Type B pancreatic cell (in vitro differentiated cells): ENCODE data around the gene TPBGL. TPM values are rescaled to one million over a fixed set of nuclear protein-coding genes. Genes with fewer than 3 reads are reported as not detected.

ENCODE experiments used
- DNase-seq: peaks from one replicate; pipeline ENCODE4 v3.0.0; 2021; ENCODE audit warnings: mixed read lengths; ENCODE audit not compliant: unreplicated experiment; ENCODE audit errors: extremely low spot score
- H3K27ac Mint-ChIP-seq: 2 replicates; pipeline ENCODE4 v1.8.0; 2021; ENCODE audit warnings: mild to moderate bottlenecking, mixed read lengths
- H3K27me3 Mint-ChIP-seq: 2 replicates; pipeline ENCODE4 v1.8.0; 2021; ENCODE audit warnings: mixed read lengths
- H3K36me3 Mint-ChIP-seq: 2 replicates; pipeline ENCODE4 v1.8.0; 2021; ENCODE audit warnings: mixed read lengths
- H3K4me1 Mint-ChIP-seq: one replicate; pipeline ENCODE4 v1.8.0; 2021; ENCODE audit warnings: mixed read lengths; ENCODE audit not compliant: unreplicated experiment
- H3K4me3 Mint-ChIP-seq: 2 replicates; pipeline ENCODE4 v1.8.0; 2021; ENCODE audit warnings: mild to moderate bottlenecking, mixed read lengths
- H3K9me3 Mint-ChIP-seq: 2 replicates; pipeline ENCODE4 v1.8.0; 2021; ENCODE audit warnings: mixed read lengths
- total RNA-seq: library from RNA; stranded (reverse); gene quantifications from 2 replicates; pipeline ENCODE4 v1.2.1, GENCODE V29; 2021; ENCODE audit warnings: low replicate concordance
- TF ChIP-seq, protein P1 (sequence below): fragments of 200-600 bp; sonication (generic); conservative IDR thresholded peaks from 2 replicates; pipeline ENCODE4 v1.5.0; 2021; ENCODE audit warnings: antibody characterized with exemption, mild to moderate bottlenecking

Gene TPBGL
- total RNA-seq, 1 donor from 2014 or later: 0.56 TPM

DNA sequence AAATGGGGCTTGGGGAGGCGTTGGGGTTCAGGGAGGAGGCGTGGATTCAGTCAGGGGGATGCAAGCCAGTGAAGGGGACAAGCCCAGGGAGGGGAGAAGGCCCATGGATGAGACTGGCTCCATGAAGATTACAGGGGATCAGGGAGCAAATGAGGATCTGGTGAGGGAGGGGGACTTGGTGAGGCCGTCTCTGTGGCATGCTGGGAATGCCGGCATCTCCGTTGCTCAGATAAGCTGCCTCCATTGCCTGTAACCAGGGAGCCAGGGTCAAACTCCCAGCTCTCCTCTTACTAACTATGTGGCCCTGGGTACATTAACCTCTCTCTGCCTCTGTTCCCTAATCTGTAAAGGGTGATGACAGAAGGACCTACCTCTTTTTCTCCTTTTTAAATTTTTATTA is 38.7 kb downstream of the TPBGL start:
- peaks cover 4% of the 10 kb centered on the region for H3K36me3 Mint-ChIP-seq
- H3K4me1 Mint-ChIP-seq: peaks cover 12% of the 10 kb centered on the region
- TF ChIP-seq, protein P1, sequence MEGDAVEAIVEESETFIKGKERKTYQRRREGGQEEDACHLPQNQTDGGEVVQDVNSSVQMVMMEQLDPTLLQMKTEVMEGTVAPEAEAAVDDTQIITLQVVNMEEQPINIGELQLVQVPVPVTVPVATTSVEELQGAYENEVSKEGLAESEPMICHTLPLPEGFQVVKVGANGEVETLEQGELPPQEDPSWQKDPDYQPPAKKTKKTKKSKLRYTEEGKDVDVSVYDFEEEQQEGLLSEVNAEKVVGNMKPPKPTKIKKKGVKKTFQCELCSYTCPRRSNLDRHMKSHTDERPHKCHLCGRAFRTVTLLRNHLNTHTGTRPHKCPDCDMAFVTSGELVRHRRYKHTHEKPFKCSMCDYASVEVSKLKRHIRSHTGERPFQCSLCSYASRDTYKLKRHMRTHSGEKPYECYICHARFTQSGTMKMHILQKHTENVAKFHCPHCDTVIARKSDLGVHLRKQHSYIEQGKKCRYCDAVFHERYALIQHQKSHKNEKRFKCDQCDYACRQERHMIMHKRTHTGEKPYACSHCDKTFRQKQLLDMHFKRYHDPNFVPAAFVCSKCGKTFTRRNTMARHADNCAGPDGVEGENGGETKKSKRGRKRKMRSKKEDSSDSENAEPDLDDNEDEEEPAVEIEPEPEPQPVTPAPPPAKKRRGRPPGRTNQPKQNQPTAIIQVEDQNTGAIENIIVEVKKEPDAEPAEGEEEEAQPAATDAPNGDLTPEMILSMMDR: no peak
- no peaks in the 10 kb centered on the region for H3K9me3 Mint-ChIP-seq
- no peak overlapping the region for H3K27ac Mint-ChIP-seq
- no peaks in the 10 kb centered on the region for H3K27me3 Mint-ChIP-seq
- H3K4me3 Mint-ChIP-seq: no peak overlapping the region
- no peak for DNase-seq

- DNase-seq: peak; percentile 82
- Mint-ChIP-seq H3K4me3 (no peak overlapping the region), H3K4me1 (peaks cover 12% of the 10 kb centered on the region), H3K36me3 (peaks cover 4% of the 10 kb centered on the region), H3K9me3 (no peaks in the 10 kb centered on the region), H3K27ac (no peak overlapping the region), H3K27me3 (no peaks in the 10 kb centered on the region)
- TF ChIP-seq, protein P1: peak; percentile 96
Measured at GRCh38 chr11:75280227-75280701, 39.7 kb downstream of the TPBGL start.

DNA sequence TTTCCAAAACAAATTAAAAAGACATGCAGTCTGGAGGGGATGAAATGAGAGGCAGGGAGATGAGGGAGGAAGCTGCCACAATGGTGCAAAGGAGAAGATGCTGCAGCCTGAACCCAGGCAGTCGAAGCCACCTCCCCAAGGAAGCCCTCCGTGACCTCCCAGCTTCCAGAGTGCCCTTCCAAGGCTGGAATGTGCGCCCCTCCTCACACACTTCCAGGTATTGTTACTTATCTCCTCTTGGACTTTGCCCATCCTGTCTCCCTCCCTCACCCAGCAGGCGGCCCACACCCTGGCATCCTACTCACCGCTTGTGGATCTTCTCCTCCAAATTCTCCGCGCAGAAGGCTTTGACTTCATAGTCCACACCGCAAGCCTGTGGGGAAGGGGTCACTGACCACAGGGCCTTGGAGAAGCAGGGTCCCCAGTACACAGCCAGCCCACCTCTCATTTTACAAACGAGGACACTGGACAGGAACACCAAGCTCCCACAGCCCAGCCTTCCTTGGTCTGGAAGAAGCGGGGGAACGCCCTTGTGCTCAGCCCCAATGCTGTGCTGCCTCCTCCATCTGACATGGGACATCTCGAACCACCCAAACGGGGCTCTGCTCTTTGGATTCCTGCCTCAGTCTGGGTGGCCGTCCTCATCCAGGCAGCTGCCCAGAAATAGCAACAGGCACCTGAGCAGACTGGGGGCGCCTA is 40.3 kb downstream of the TPBGL start:
- Mint-ChIP-seq H3K9me3 (no peaks in the 10 kb centered on the region), H3K4me1 (peaks cover 12% of the 10 kb centered on the region), H3K27ac (no peak overlapping the region), H3K27me3 (no peaks in the 10 kb centered on the region), H3K4me3 (no peak overlapping the region), H3K36me3 (peaks cover 4% of the 10 kb centered on the region)
- no peak for DNase-seq
- TF ChIP-seq, protein P1: no peak

DNA sequence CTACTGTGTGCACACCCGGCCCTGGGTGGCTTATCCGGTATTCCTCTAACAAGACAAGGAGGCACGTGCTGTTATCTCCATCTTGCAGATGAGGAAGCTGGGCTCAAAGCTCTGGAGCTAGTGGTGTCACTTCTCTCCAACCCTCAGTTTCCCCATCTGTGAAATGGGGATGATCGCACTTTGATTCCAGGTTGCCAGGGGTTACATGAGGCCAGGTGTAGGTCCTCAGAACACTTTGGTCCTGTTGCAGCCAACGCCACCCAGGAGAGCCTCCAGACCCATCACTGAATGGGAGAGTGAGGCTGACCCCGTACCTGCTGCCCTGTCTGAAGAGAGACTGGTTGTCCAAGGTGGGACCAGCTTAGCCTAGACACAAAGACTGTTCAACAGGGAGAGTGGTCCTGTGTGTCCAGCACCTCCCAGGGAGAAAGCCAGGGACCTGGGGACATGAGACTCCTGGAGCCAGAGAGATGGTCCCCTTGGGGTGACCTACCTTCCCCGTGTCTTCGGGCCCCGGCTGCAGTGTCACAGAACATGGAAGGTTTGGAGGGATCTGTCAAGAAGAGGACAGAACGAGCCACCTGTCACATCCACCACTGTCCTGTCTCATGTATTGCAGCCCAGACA is 41.0 kb downstream of the TPBGL start:
- Mint-ChIP-seq H3K9me3 (no peaks in the 10 kb centered on the region), H3K27ac (no peak overlapping the region), H3K27me3 (no peaks in the 10 kb centered on the region), H3K4me1 (peaks cover 12% of the 10 kb centered on the region), H3K4me3 (no peak overlapping the region), H3K36me3 (peaks cover 4% of the 10 kb centered on the region)
- no peak for DNase-seq
- TF ChIP-seq, protein P1: no peak

DNA sequence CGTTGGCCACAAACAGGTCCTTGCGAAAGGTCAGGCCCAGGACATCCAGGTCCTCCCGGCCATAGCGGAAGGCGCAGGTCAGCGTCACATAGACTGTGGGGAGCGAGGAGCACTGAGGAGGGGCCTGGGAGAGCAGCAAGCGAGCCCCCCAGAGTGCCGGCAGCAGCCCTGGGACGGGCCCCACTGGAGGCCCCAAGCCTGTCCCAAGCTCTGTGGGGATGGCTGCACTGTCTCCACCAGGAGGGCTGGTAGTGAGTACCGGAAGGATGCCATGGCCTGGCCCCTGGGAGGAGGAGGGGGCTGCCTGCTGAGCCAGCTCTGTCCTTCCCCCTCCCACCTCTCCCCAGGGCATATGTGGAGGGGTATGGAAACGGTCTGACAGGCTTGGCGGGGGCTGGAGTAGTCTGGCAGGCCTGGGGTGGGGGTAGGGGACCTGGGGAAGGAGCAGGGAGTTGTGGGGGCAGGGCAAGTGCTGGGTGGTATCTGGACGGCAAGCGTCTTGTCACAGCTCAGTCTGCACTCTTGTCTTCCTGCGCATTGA is 42.9 kb downstream of the TPBGL start:
- H3K4me1 Mint-ChIP-seq: peaks cover 12% of the 10 kb centered on the region
- H3K27ac Mint-ChIP-seq: no peak overlapping the region
- H3K36me3 Mint-ChIP-seq: no peaks in the 10 kb centered on the region
- no peak overlapping the region for H3K4me3 Mint-ChIP-seq
- H3K9me3 Mint-ChIP-seq: no peaks in the 10 kb centered on the region
- no peaks in the 10 kb centered on the region for H3K27me3 Mint-ChIP-seq
- TF ChIP-seq, protein P1: no peak
- no peak for DNase-seq
